ENCODE measurements around the gene NATD1. TPM values are rescaled to one million over a fixed set of nuclear protein-coding genes. Genes with fewer than 3 reads are reported as not detected.

Gene NATD1, protein sequence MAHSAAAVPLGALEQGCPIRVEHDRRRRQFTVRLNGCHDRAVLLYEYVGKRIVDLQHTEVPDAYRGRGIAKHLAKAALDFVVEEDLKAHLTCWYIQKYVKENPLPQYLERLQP
- total RNA-seq, result 1.0 and 3.1 TPM in 2 replicates

DNA sequence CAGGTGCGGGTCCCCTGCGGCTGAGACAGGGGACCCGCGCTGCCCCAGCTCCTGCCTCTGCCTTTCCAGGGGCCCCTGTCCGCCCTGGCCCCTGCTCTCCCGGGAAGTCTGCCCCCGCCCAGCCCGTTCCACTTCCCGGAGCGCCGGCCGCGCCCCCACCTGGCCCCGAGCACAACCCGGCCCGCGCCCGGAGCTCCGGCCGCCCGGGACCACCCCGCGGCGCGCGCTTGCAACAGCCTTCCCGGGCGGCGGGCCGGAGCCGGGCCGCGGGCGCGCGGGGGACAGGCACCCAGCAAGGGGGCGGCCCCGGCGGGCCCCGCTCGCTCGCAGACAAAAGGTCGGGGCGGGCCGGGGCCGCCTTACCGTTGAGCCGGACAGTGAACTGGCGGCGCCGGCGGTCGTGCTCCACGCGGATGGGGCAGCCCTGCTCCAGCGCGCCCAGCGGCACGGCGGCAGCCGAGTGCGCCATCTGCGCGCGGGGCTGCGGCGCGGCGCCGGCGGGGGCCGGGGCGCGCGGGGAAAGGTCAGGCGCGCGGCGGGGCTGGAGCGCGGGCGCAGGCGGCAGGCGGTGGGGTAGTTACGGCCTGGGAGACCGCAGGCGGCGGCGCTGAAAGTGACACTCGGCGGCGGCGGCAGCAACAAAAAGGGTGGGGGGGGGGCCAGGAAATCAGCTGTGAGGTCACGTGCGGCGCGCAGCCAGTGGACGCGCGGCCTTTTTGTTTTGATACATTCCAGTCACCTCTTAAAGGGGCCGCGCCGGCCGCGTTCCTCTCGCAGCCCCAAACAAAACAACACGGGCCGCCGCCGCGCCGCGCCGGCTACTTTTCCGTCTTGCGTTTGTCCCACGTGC lies at the start of gene NATD1:
Gene NATD1, minus strand, starts transcription at position 615 of the 850 bp plus-strand sequence. Its CDS starts 146 bp downstream, at position 469.

DNA sequence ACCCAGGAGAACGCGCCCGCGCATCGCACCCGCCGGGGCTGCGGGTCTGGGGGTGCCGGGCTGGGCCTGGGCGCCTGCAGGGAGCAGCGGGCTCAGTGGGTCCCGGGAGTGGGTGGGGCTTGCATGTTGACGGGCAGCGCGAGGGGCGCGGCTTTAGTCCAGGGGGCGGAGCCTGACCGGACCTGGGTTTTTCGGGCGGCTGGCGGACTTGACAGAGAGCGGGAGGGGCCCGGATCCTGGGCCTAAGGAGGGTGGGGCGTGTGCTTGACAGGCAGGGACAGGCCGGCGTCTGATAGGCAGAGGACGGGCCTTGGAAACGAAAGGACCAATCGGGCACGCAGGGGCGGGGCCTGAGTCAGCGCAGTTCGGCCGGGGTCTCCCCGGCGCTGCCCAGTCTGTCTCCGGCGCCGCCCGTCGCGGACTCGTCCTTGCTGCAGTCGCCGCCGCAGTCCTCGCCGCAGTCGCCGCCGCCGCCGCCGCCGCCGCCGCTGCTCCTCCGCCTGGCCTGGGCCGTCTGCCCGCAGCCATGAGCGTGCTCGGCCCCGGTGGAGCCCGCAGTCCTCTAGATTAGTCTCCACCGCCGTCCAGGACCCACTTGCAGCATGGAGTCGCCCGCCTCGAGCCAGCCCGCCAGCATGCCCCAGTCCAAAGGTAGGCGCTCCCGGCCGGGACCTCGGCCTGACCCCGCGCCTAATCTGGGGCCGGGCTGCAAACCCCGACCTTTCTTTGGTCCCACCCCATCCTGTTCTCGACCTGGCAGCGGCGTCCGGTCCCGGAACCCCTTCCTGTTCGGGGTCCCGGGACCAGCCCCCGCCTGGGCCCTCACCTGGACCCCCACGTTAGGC lies 31.3 kb upstream of the NATD1 start, which contains the start of gene MAP2K3:
Gene MAP2K3, plus strand, starts transcription at position 393 of the 845 bp plus-strand sequence. Its CDS starts 210 bp downstream, at position 603.

DNA sequence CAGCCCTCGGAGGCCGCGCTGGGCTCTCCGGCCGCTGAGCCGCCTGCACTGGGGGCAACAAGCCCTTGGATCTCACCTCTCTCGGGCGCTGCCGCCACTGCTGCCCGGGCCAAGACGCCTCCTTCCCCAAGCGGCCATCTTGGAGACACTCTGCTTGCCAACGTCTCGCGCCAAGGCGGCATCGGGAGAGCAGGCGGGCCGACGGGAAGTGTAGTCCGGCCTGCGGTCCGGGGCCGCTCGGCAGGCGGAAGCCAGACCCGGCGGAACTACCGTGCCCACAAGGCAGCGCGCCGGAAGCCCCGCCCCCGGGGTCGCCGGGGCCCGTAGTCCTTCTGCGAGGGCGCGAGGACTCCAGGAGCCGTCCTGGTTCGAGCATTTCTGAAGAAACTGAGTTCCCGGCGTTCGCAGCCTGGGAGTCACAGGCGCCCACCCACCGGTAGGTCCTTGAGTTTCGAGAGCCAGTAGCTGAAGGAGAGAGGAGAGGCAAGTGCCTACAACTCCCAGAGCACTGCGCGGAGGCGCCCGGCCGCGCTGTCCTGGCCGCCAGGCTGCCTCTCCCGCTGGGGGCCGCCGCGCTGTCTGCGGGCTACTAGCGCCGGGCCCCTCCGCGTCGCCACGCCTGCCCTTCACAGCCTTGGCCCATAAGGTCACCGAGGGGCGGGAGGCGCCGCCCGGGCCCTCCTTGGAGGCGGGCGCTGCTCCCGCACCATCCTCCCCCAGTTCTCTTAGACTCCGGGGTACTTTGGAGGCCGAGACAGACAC lies 39.0 kb downstream of the NATD1 start, which contains the start of gene TMEM11:
Gene TMEM11, minus strand, starts transcription at position 147 of the 762 bp plus-strand sequence. Its CDS starts 9 bp downstream, at position 138.

Other genes with a start within 250 kb of the NATD1 start
- 156 and 273 TPM in 2 replicates for gene USP22, start 210.4 kb downstream of the NATD1 start, total RNA-seq
- gene DHRS7B, start 126.4 kb downstream of the NATD1 start, total RNA-seq, result 16.5 and 23.2 TPM in 2 replicates
- 17.0 and 23.2 TPM in 2 replicates for gene TMEM11, start 39.2 kb downstream of the NATD1 start, total RNA-seq
- gene MAP2K3, start 31.3 kb upstream of the NATD1 start, total RNA-seq, result 6.5 and 21.6 TPM in 2 replicates
- 0.34 and 1.00 TPM in 2 replicates for gene KCNJ12, start 122.9 kb upstream of the NATD1 start, total RNA-seq

Data from nasal cavity respiratory epithelium epithelial cell of viscerocranial mucosa (primary cell).